ENCODE results near the gene JAKMIP1. TPM values are rescaled to one million over a fixed set of nuclear protein-coding genes. Genes with fewer than 3 reads are reported as not detected.

Gene JAKMIP1
- total RNA-seq, 2 experiments from 2014 or later, result 2.0 to 2.1 TPM

GRCh38 chr4:6049985-6050384 is 150.4 kb downstream of the JAKMIP1 start:
- intact Hi-C loops (cut with DNase I, micrococcal nuclease), result no loop called here
- ChIA-PET POLR2A (no interaction called here), CTCF (no interaction called here)
- peaks cover 2% of the 10 kb centered on the region for H3K4me1 ChIP-seq (ENCODE audit: insufficient read depth, low read length)
- Mint-ChIP-seq H3K27me3 (peaks cover 5% of the 10 kb centered on the region), H3K4me3 (no peak overlapping the region), H3K9me3 (no peaks in the 10 kb centered on the region), H3K27ac (no peak overlapping the region), H3K36me3 (ENCODE audit: low read depth) (no peaks in the 10 kb centered on the region), H3K4me1 (ENCODE audit: low read depth) (peaks cover 5% of the 10 kb centered on the region)
- H3K36me3 ChIP-seq (ENCODE audit: insufficient read depth, low read length), result no peaks in the 10 kb centered on the region
- H3K27ac ChIP-seq (ENCODE audit: low read depth in 1 of 2, low read length in 2 of 2), result no peak overlapping the region
- no peak overlapping the region for H3K4me3 ChIP-seq (ENCODE audit: low read length)
- no peak for TF ChIP-seq CTCF (IDR thresholded peaks at IDR 0.05)
- ATAC-seq (ENCODE audit: poor library complexity) (no peak), DNase-seq (no peak)
- H3K9me3 ChIP-seq (ENCODE audit: control insufficient read depth in 1 of 2, insufficient read depth in 1 of 2, low read length in 2 of 2), result peaks cover 0 to 18% of the 10 kb centered on the region in 2 experiments
- no peaks in the 10 kb centered on the region for H3K27me3 ChIP-seq (ENCODE audit: control insufficient read depth in 1 of 2, insufficient read depth in 2 of 2, low read length in 2 of 2)

GRCh38 chr4:6049278-6049677 is 151.1 kb downstream of the JAKMIP1 start:
- ChIA-PET POLR2A (no interaction called here), CTCF (no interaction called here)
- no peak overlapping the region for H3K4me3 Mint-ChIP-seq
- no peak overlapping the region for H3K27ac Mint-ChIP-seq
- DNase-seq (no peak), ATAC-seq (ENCODE audit: poor library complexity) (no peak)
- H3K4me1 ChIP-seq (ENCODE audit: insufficient read depth, low read length), result peaks cover 2% of the 10 kb centered on the region
- intact Hi-C loops (cut with DNase I, micrococcal nuclease), result no loop called here
- no peaks in the 10 kb centered on the region for H3K27me3 ChIP-seq (ENCODE audit: control insufficient read depth in 1 of 2, insufficient read depth in 2 of 2, low read length in 2 of 2)
- no peak for TF ChIP-seq CTCF (IDR thresholded peaks at IDR 0.05)
- H3K4me1 Mint-ChIP-seq (ENCODE audit: low read depth), result peaks cover 5% of the 10 kb centered on the region
- H3K4me3 ChIP-seq (ENCODE audit: low read length), result no peak overlapping the region
- H3K9me3 ChIP-seq (ENCODE audit: control insufficient read depth in 1 of 2, insufficient read depth in 1 of 2, low read length in 2 of 2), result peaks cover 0 to 11% of the 10 kb centered on the region in 2 experiments
- H3K9me3 Mint-ChIP-seq, result no peaks in the 10 kb centered on the region
- no peaks in the 10 kb centered on the region for H3K36me3 ChIP-seq (ENCODE audit: insufficient read depth, low read length)
- H3K27me3 Mint-ChIP-seq, result peaks cover 8% of the 10 kb centered on the region
- H3K27ac ChIP-seq (ENCODE audit: low read depth in 1 of 2, low read length in 2 of 2), result no peak overlapping the region
- H3K36me3 Mint-ChIP-seq (ENCODE audit: low read depth), result no peaks in the 10 kb centered on the region

- CTCF ChIA-PET, result no interaction called here
- Mint-ChIP-seq H3K4me1 (ENCODE audit: low read depth) (peaks cover 5% of the 10 kb centered on the region), H3K36me3 (ENCODE audit: low read depth) (no peaks in the 10 kb centered on the region), H3K4me3 (no peak overlapping the region), H3K9me3 (no peaks in the 10 kb centered on the region), H3K27ac (no peak overlapping the region), H3K27me3 (peaks cover 16% of the 10 kb centered on the region)
- POLR2A ChIA-PET, result interaction anchor here (0.7 kb wide), 1 partner anchor 1193 kb away, joined by 4 read pairs; no protein-coding TSS in a partner anchor
- Histone ChIP-seq H3K27ac (ENCODE audit: low read depth in 1 of 2, low read length in 2 of 2) (no peak overlapping the region), H3K36me3 (ENCODE audit: insufficient read depth, low read length) (no peaks in the 10 kb centered on the region), H3K9me3 (ENCODE audit: control insufficient read depth in 1 of 2, insufficient read depth in 1 of 2, low read length in 2 of 2) (peaks cover 0 to 10% of the 10 kb centered on the region in 2 experiments), H3K4me1 (ENCODE audit: insufficient read depth, low read length) (peaks cover 2% of the 10 kb centered on the region), H3K27me3 (ENCODE audit: control insufficient read depth in 1 of 2, insufficient read depth in 2 of 2, low read length in 2 of 2) (no peaks in the 10 kb centered on the region), H3K4me3 (ENCODE audit: low read length) (no peak overlapping the region)
- TF ChIP-seq CTCF (IDR thresholded peaks at IDR 0.05), result no peak
- ATAC-seq (ENCODE audit: poor library complexity), result no peak
- intact Hi-C loops (cut with DNase I, micrococcal nuclease), result no loop called here
- DNase-seq, result no peak
These were observed 151.8 kb downstream of the JAKMIP1 start for GRCh38 chr4:6048537-6048936.
